GM19324 (cell line): ENCODE data around the gene ZNF18.
"Not testable (repeated sequence)": the region's sequence is repeated elsewhere in the genome, so short reads cannot be mapped to it uniquely, and the experiment has no call there.

Experiments used
- ATAC-seq: cut with Tn5 transposase; IDR thresholded peaks from one replicate; pipeline ENCODE4 v1.9.1; 2021; ENCODE audit warnings: mild to moderate bottlenecking, moderate library complexity; ENCODE audit not compliant: unreplicated experiment, low FRiP score

The ZNF18 gene

DNA sequence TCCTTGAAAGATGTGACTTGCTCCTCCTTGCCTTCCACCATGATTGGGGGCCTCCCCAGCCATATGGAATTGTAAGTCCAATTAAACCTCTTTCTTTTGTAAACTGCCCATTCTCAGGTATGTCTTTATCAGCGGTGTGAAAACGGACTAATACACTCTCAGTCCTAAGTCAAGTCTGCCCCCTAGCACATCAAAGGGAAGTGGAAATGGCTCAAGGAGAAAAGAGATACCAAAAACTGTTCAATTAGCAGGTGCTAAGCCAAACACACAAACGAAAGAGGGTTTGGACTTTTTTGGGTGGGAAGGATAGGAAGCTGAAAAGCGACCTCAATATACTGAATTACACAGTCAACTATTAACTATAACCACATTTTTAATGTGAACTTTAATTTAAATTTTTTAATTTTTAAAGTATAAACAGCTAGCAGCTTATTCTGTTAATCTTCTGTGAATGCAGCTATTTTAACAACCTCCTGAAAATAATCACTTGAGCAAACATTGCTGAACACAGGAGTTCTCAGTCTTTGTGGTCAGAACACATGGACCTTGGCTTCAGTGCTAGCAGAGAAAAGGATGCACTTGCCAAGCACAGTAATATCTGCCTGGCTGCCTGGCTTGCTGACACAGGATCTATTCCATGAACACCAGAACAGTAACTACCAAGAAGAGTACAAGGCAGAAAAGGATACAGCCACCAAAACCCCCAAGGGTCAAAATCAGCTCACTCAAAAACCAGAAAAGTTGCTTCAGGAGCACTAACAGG lies 10.9 kb downstream of the ZNF18 start:
- ATAC-seq, result no peak

GRCh38 chr17:11981862-11982261 lies 15.4 kb downstream of the ZNF18 start:
- ATAC-seq, result no peak

DNA sequence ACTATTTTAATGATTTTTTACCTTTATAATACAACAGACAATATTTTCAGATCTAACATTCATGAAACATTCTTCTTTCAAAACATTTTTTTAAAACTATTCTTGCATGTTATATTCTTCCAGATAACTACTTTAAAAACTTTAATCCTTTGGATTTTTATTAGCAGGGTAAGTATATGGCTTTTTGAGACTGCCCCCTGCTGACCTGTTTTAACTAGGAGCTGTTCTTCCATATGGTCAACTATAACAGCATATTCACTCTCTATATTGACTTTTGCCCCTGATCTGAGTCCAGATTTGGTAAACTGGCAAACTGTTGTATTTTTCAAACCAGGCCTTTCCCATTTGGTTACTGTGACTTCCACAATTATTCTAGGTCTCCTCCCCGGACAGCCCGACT lies 16.5 kb downstream of the ZNF18 start:
- ATAC-seq, result no peak

GRCh38 chr17:11979795-11980194 lies 17.5 kb downstream of the ZNF18 start:
- no peak for ATAC-seq

DNA sequence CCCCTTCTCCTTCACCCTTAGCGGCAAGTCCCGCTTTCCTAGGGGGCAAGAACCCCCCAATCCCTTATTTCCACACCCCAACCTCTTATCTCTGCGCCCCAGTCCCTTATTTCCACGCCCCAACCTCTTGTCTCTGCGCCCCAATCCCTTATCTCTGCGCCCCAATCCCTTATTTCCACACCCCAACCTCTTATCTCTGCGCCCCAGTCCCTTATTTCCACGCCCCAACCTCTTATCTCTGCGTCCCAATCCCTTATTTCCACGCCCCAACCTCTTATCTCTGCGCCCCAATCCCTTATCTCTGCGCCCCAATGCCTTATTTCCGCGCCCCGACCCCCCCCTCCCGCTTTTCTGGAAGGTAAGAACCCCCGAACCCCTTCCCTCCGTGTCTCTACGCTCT lies 24.5 kb downstream of the ZNF18 start:
- ATAC-seq, result not testable (repeated sequence)

DNA sequence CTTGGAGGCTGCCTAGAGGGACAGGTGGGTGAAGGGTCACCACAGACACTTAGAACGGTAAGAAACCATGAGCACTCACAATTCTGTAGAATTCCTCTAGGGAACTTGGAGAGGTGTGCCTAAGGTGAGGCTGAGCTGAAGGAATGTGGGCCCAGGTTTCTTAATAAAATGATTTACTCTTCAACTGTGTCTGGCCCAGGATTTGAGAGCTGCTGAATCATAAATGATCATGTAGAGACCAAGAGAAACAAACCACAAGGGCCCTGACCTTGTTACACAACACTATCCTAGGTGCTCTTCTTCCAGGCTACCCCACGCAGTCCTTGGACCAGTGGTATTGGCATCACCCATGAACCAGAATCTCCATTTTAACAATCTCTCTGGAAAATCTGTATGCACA lies 27.7 kb downstream of the ZNF18 start:
- no peak for ATAC-seq

DNA sequence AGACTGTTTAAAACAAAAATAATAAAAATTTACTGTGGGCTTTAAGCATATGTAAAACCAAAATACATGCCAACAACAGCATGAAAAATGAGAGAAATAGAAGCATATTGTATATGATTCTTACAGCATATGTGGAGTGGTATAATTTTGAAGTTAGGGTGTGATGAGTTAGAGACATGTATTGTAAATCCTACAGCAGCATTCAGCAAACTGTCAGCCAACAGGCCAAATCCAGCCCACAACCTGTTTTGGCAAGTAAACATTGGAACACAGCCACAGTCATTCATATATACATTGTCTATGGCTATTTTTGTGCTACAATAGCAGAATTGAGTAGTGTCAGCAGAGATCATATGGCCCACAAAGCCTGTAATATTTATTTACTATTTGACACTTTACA lies 42.3 kb downstream of the ZNF18 start:
- ATAC-seq, result no peak

DNA sequence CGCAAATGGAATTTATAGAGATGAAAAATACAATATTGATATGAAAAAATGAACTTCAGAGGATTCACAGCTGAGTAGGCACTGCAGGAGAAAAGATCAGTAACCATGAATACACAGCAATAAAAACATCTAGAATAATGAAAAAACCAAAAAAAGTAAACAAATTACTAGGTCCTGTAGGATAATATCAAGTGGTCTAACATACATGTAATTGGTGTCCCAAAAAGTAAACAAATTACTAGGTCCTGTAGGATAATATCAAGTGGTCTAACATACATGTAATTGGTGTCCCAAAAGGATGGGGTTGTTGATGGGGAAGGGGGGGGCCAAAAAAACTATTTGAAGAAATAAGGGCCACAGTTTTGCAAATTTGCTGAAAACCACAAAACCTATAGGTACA lies 43.4 kb downstream of the ZNF18 start:
- no peak for ATAC-seq

DNA sequence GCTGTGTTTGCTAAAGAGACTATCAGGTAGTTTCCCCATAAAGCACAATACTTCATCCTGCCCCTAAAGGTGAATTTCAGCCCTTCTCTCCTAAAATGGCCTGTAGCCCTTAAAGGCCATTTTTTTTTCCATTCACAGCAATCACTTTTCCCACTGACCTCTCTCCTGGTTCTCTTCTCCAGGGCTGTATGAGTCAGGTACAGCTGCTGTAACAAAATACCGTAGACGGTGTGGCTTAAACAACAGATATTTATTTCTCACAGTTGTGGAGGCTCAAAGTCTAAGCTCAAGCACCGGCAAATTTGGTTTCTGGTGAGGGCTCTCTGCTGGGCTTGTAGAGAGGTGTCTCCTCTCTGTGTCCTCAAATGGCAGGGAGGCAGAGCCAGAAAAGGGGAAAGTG lies 44.7 kb downstream of the ZNF18 start:
- ATAC-seq, result no peak

DNA sequence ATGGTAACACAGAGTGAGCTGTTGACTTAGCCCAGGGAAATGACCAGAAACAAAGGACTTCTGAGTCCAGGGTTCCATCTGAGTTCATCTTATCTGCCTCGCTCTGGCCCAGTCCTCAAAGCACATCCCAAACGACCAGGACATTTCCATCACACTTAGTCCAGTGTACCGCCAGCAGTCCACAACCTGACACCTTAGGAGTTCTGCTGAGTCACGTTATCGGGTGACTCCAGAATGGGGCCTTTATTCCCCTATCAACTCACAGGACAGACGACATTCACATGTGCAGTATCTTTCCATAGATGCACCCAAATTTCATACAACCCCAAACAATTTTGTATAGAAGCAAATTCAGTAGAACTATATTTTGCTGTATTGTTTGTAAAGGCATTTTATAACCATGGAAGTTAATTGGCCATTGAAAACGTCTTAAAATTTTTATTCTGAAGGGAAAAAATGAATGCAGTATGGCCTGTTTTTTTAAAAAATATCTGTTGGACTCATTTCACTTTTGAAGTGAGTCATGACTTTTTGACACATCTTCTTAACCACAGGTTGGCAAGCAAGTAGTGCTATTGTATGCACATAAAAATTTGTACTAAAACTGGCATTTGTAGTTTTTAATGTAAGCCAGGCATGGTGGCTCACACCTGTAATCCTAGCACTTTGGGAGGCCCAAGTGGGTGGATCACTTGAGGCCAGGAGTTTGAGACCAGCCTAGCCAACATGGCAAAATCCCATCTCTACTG lies 46.3 kb downstream of the ZNF18 start:
- ATAC-seq, result no peak

DNA sequence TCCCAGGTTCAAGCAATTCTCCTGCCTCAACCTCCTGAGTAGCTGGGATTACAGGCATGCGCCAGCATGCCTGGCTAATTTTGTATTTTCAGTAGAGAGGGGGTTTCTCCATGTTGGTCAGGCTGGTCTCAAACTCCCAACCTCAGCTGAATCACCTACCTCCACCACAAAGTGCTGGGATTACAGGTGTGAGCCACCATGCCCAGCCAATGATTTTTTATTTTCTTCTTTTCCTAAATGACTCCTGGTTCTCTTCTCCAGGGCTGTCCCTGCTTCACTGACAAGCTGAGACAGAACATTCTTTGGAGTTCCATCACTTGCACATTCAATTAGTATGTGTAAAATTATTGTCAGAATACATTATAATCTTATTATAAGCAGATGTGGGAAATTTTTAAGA lies 47.7 kb downstream of the ZNF18 start:
- ATAC-seq, result not testable (repeated sequence)

GRCh38 chr17:11948789-11949188 lies 48.5 kb downstream of the ZNF18 start:
- ATAC-seq, result no peak

DNA sequence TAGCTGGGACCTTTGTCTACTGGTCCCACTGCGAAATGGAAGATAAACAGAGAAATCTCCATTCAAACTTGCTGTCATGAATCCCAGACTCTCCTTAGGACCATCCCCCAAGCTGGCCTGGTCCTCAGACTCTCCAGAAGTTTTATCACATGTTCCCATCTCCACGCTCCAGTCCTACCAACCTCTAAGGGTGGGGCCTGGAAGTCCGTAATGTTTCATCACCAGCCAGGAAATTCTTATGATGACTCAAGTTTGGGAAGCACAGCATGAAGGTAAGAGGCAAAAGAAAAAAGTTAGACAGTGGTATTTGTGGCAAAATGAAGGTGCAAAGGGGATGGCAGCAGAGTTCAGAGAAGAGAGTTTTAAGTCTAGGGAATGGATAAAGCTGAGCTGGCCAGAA lies 52.7 kb downstream of the ZNF18 start:
- ATAC-seq, result no peak

- no peak for ATAC-seq
Measured at GRCh38 chr17:11943759-11944347, 53.4 kb downstream of the ZNF18 start.

DNA sequence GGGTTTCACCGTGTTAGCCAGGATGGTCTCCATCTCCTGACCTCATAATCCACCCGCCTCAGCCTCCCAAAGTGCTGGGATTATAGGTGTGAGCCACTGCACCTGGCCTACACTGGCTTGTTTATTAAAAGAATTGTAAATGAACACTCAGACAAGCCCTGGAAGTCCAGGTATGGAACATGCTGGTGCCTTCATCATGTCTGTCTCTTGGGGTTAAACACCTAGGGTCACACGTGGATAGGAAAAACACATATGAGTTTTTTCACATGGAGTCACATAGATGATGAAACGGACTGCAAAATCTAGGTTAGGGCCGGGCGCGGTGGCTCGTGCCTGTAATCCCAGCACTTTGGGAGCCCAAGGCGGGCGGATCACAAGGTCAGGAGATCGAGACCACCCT lies 54.2 kb downstream of the ZNF18 start:
- ATAC-seq, result not testable (repeated sequence)

GRCh38 chr17:11940904-11941303 lies 56.4 kb downstream of the ZNF18 start:
- no peak for ATAC-seq

DNA sequence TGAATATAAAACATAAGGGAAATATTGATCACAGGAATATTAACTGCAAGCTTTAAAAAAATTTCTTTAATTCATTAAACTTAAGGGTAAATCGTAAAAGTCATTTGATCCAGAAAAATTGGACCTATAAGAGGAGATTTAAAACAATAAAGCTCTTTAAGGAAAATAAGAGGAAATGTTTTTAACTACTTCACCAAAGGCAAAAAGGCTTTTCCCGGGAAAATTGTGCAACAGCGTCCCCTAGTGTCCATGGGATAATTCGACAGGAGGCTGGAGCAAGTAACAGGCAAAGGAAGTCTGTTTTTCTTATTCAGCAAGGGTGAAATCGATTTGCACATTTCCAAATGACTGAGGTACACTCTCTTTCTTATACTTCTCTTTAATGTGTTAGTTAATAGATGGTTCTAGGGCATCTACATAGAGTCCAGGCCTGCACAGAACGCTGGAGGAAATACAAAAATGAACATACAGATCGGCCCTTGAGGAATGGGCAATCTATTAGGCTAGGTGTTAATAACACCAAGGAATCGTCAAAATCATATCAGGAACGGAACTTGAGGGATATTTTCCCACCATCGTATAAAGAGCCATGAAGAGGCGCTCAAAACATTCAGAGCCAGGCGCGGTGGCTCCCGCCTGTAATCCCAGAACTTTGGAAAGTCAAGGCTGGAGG lies 61.4 kb downstream of the ZNF18 start:
- no peak for ATAC-seq

DNA sequence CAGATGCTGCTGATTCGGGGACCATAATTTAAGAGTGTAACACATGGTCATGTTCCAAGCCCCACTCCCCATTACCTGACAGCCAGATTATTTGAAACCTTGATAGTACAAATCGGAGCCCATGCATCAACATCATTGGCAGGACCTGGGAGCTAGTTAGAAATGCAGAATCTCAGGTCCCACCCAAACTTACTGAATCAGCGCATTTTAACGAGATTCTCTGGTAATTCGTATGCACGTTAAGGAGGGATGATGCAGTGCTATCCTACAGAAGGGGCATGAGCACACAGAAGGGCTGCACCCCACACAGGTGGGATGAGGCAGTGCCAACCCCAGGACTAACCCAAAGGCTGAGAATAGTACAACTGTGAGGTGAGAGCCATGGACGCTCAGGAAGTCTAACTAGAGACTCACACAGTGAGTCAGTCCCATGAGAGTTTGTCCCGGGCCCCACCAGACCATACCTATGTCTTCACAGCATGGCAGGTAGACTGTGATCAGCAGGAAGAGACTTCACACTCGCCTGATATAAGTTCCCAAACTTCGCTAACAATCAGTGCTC lies 64.9 kb downstream of the ZNF18 start:
- no peak for ATAC-seq

- no peak for ATAC-seq
Measured at GRCh38 chr17:11928436-11928835, 68.8 kb downstream of the ZNF18 start.
